ENCODE measurements around the gene GRIK5. TPM values are rescaled to one million over a fixed set of nuclear protein-coding genes. Genes with fewer than 3 reads are reported as not detected.

The GRIK5 gene
- total RNA-seq, 1 donor from 2014 or later: 9.8 TPM

DNA sequence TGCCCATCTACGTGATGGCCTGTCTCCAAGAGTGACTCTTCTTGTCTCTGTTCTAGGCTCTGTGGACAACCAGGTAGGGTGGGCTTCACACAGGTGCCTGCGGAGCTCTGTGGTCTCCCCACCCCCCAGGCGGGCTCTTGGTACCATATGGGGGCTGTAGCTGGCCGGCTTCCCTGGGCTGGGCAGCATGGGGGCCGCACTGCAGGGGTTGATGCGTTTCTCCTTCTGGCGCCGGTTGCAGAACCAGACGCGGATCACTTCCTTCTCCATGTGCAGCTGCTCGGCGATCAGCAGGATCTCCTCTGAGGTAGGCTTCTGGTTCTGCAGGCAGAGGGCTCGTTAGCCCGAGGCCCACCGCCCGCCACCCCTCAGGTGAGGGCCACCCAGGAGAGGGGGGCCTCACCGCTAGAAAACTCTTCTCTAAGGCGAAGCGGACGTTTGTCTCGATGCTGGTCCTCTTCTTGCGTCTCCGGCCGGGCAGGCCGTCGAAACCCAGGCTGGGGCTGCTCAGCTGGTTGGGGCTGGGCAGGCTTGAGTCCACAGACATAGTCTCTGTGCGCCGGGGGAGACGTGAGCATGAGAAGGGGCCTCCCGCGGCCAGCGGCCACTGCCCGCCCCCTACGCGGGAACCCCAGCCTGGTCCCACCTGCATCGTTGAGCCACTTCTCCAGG is 25.3 kb upstream of the GRIK5 start:
- DNase-seq (ENCODE audit: low spot score): no peak

DNA sequence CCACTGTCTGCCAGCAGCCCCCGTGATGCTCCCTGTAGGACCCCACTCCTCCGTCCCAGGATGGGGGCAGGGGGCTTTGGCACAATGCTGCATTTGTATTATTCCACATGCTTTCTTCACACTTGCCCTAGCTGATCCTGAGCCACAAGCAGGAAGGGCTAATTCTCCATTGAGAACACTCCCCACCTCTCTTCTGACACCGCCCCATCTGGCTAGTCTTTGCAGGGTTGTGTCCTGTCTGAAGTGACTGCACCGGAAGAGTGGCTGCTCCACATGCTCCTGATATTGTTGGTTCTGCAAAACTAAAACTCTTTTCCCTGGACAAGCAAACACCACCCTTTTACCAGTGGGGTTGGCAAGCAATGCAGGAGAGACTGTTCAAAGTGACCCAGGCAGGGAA is 23.9 kb upstream of the GRIK5 start:
- no peak for DNase-seq (ENCODE audit: low spot score)

DNA sequence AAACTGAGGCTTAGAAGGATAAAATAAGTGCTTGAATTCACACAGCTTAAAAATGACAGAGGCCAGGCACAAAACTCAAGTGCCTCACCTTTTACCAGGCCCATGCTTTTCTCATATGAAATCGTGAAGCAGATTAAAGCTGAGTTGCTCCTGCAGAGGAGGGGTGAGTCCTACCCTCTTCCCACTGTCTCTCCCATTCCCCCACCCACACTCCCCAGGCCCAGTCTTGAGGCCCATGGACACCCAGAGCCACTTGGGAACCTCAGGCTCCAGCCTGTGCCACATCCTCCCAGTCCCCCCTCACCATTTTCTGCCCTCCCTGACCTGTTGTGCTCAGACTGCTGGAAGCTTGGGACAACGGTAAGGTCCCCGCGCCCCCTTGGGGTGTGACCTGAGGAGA is 23.5 kb upstream of the GRIK5 start:
- DNase-seq (ENCODE audit: low spot score): no peak

DNA sequence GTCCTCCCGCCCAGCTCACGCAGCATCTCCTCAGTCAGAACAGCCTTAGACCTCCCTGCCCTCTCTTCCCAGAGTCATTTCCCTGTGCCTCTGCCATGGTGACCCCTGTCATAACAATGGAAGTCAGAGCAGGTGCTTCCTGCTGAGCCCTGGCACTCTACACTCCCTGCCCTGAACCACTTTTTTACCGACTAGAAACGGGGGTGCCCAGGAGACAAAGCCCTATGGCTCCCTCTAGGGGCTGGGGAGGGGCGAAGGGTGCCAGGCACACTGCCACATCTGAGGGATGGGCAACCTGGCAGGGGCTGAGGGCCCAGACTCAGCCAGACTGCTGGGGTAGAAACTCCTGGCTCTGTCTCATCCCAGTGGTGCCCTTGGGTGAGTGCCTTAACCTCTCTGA is 22.3 kb upstream of the GRIK5 start:
- no peak for DNase-seq (ENCODE audit: low spot score)

DNA sequence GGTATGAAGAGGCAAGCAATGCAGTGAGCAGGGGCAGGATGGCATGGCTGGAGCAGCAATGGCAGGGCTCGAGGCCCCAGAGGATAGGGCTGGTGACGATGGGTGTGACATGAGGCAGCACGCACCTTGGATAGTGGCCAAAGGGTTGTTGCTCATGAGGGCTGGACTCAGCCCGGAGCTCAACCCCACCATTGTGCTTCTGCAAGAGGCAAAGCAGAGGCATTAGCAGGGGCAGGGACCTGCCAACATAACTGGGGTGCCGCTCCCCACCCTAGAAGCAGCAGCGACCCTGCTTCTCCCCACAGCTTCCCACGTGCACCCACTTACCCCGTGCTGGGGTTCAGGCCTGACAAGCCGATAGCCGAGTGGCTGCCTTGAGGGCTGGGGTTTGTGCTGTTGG is 21.7 kb upstream of the GRIK5 start:
- no peak for DNase-seq (ENCODE audit: low spot score)

DNA sequence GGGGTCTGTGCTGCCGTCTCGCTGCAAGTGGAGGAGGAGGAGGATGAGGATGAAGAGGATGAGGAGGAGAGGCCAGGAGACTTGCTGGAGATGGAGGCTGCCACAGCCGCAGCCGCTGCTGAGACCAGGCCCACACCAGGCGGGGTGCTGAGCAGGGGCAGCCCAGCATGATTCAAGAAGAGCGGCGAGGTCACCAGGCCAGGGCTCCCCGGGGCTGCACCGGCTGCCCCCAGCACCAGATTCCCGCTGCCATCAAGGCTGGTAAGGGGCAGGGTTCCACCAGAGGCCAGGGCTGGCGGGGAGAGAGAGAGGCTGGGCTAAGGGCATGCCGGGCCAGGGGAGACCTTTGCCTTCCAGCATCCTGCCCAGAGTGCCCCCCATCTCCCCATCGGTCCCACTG is 21.3 kb upstream of the GRIK5 start:
- DNase-seq (ENCODE audit: low spot score): no peak

DNA sequence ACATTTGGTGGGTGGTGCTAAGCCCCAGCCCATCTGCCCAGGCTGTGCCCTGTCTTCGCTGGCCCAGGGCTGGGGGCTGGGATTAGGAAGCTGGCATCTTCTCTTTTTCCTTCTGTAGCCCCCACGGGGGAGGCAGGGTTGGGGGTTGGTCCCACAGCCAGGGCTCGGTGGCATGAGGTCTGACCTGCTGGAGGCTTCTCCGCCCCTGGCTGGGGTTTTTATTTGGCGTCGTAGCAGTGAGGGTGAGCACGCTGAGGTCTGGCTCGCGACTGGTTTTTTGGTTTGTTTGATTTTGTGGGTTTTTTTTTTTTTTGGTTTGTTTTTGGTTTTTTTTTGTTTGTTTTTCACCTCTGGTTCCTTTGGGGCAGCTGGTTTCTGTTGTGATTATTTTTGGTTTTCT is 20.7 kb upstream of the GRIK5 start:
- DNase-seq (ENCODE audit: low spot score): no peak

DNA sequence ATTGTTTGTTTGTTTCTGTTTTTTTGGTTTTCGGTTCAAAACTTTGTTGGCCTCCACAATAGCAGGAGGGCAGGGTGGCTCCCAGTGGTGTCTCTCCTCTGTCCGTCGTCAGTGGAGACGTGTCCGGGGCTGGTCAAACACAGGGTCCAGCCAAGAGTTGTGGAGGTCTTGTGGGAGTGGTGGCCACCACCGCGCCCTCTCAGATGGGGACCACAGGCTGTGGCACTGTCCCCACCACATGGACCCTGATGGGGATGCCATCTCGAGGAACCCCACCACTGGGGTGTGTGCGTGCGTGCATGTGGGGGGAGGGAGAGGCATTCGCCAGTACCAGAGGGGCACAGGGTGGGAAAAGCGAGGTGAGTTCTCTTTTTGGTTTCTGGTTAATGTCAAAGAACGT is 19.8 kb upstream of the GRIK5 start:
- DNase-seq (ENCODE audit: low spot score): no peak

DNA sequence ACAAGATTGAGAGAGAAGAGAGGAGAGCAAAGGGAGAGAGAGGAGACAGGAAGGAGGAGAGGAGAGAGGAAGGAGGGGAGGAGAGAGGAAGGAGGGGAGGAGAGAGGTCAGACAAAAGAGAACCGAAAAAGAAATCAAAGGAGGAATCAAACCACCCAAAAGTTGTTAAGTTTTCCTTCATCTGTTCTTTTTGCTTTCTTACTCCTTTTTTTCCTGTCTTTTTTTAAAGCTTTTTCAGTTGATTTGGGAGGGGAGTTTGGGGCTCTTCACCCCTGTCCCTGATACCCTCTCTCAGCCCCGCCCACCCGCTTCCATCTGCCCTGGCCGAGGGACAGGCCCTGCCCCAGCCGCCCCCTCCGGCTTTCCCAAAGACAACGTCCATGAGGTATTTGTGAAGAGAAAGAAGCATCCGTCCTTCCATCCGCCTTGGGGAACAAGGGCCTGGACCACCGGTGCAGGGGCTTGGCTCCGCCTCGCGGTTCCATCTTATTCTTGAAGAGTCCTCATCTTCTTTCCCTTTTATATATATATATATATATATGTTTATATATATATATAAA is 19.3 kb upstream of the GRIK5 start:
- DNase-seq (ENCODE audit: low spot score): no peak

DNA sequence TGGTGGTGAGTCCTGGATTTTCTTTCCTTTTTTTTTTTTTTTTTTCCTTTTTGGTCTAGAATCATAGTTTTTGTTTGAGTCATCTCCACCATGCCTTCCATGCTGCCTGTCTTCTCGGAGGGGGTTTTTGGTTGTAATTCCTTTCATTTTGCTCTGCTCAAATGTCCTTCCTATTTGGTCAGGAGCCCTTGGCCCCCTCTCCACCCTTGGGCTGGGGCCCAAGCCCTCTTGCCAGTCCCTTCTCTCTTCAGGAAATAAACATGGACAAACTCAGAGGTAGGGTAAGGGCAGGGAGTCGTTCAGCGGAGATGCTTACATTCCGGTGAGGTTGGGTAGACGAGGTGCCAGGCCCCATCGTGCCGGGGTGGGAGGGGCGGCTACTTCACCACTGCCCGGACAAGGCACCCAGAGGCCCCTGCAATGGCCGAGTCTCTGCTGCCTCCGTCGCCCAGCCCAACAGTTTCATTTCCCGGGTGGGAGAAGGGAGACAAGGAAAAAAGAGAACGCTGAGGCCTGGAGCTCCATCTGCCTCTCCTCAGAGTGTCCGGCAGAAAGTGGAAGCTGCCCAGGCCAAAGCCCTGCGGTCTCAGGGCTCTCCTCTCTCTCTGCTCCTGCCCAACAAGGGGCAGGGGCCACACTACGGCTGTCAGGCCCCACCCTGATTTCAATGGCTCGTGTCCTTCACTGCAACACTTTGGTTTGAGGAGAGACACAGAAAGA is 18.6 kb upstream of the GRIK5 start:
- DNase-seq (ENCODE audit: low spot score): no peak

DNA sequence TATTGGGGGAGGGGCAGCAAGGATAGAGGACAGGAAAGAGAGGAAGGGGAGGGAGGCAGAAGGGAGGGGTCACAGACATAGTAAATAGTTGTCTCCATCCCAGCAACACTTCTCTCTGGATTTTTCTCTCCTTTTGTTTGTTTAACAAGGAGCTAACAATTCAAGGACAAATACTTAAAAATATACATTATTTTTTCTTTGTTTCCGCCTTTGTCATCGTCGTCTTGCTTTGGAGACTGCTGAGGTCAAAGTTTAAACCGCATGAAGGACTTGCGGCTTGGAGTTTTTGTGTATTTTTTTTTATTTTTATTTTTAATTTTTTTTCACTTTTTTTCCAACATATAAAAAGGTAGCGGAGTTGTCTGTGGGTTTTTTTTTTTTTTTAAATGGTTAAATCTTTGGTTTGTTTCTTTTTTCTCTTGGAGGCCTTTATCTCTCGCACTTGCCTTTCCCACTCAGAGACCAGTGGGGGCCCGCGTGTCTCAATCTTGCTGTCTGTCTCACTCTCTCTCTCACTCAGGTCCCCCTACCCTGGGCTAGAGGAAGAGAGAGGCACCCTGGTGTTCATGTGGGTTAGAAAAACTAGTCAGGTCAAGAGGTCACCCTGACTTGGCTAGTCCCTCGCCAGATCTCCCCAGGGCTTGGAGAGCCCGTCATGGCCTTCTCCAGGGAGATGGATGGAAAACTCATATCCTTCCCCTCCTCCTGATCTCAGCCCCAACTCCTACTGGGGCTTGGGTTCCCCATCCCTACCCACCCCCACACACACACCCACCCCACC is 17.0 kb upstream of the GRIK5 start:
- DNase-seq (ENCODE audit: low spot score): no peak

DNA sequence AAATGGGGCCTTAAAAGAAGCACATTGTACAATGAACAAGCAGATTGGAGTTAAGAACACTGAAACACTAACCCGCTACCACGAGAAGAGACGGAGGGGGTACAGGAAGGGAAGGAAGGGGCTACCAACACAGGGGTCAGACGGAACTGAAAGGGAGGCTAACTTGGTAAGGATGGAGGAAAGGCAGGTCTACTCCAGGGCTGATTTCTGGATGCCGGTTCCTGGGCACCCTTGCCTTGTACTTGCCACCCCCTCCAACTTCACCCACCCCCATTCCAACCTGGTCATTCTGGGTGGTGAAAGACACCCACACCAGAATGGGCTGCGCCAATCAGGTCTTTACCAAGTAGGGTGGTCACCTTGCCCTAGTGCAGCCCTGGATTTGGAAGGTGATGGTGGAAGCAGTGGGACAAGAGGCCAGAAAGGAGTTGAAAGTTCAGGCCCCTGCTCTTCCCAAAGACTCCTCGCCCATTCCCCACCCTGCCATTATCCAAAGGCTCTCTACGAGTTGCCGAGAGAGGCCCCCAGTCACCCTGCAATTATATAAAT is 16.3 kb upstream of the GRIK5 start:
- no peak for DNase-seq (ENCODE audit: low spot score)

DNA sequence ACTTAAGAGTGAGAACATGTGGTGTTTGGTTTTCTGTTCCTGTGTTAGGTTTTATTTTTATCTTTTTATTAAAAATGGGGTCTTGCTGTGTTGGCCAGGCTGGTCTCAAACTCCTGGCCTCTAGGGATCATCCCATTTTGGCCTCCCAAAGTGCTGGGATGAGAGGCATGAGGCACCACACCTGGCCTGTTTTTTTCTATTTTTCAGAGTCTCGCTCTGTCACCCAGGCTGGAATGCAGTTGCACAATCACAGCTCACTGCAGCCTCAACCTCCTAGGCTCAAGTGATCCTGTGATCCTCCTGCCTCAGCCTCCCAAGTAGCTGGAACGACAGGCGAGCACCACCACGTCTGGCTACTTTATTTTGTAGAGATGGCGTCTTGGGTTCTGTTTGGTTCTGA is 13.5 kb upstream of the GRIK5 start:
- DNase-seq (ENCODE audit: low spot score): no peak

DNA sequence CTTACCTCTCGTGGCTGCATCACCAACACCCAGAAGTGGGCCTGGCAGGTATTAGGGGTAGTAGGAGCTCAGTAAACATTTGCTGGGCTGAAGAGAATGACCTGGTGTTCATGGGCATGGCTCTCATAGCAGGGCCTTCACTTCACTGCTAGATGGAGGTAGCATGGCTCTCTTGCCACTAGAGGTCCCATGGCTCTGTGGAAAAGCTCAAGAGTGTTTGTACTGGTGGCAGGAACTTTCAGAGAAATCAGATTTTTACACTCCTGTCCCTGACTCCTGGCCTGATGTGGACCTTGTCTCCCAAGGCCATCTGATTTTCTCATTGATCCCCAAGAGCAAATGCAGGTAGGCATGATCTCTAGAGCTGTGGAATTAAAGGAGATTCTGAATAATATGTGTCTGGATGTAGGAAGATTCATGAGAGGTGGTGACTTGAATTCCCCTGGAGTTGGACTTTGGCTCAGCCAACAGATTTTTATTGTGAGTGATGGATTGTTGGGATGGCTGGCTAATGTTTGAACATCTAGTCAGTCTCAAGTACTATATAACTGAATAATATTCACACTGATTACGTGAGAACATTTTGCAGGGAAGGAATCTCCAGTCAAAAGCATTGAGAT is 11.7 kb upstream of the GRIK5 start:
- DNase-seq (ENCODE audit: low spot score): no peak

DNA sequence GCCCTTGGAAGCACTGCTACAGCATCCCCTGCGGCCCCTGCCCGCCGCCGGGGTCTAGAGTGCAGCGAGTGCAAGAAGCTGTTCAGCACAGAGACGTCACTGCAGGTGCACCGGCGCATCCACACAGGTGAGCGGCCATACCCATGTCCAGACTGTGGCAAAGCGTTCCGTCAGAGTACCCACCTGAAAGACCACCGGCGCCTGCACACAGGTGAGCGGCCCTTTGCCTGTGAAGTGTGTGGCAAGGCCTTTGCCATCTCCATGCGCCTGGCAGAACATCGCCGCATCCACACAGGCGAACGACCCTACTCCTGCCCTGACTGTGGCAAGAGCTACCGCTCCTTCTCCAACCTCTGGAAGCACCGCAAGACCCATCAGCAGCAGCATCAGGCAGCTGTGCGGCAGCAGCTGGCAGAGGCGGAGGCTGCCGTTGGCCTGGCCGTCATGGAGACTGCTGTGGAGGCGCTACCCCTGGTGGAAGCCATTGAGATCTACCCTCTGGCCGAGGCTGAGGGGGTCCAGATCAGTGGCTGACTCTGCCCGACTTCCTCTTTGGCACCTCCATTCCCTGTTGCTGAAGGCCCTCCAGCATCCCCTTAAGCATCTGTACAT is 10.9 kb upstream of the GRIK5 start:
- DNase-seq (ENCODE audit: low spot score): no peak

DNA sequence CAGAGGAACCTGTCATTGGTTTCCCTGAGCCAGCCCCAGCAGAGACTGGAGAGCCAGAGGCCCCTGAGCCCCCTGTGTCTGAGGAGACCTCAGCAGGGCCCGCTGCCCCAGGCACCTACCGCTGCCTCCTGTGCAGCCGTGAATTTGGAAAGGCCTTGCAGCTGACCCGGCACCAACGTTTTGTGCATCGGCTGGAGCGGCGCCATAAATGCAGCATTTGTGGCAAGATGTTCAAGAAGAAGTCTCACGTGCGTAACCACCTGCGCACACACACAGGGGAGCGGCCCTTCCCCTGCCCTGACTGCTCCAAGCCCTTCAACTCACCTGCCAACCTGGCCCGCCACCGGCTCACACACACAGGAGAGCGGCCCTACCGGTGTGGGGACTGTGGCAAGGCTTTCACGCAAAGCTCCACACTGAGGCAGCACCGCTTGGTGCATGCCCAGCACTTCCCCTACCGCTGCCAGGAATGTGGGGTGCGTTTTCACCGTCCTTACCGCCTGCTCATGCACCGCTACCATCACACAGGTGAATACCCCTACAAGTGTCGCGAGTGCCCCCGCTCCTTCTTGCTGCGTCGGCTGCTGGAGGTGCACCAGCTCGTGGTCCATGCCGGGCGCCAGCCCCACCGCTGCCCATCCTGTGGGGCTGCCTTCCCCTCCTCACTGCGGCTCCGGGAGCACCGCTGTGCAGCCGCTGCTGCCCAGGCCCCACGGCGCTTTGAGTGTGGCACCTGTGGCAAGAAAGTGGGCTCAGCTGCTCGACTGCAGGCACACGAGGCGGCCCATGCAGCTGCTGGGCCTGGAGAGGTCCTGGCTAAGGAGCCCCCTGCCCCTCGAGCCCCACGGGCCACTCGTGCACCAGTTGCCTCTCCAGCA is 10.1 kb upstream of the GRIK5 start:
- no peak for DNase-seq (ENCODE audit: low spot score)

DNA sequence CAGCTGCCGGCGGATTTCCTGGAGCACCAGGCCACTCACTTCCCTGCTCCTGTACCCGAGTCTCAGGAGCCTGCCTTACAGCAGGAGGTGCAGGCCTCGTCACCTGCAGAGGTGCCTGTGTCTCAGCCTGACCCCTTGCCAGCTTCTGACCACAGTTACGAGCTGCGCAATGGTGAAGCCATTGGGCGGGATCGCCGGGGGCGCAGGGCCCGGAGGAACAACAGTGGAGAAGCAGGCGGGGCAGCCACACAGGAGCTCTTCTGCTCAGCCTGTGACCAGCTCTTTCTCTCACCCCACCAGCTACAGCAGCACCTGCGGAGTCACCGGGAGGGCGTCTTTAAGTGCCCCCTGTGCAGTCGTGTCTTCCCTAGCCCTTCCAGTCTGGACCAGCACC is 9.3 kb upstream of the GRIK5 start:
- no peak for DNase-seq (ENCODE audit: low spot score)

DNA sequence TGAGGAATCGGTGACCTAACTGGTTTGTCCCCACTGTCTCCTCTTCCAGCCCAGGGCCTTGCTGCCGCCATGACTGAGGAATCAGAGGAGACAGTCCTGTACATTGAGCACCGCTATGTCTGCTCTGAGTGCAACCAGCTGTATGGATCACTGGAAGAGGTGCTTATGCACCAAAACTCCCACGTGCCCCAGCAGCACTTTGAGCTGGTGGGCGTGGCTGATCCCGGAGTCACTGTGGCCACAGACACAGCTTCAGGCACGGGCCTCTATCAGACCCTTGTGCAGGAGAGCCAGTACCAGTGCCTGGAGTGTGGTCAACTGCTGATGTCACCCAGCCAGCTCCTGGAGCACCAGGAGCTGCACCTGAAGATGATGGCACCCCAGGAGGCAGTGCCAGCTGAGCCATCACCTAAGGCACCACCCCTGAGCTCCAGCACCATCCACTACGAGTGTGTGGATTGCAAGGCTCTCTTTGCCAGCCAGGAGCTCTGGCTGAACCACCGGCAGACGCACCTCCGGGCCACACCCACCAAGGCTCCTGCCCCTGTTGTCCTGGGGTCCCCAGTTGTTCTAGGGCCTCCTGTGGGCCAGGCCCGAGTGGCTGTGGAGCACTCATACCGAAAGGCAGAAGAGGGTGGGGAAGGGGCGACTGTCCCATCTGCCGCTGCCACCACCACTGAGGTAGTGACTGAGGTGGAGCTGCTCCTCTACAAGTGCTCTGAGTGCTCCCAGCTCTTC is 8.7 kb upstream of the GRIK5 start:
- no peak for DNase-seq (ENCODE audit: low spot score)

DNA sequence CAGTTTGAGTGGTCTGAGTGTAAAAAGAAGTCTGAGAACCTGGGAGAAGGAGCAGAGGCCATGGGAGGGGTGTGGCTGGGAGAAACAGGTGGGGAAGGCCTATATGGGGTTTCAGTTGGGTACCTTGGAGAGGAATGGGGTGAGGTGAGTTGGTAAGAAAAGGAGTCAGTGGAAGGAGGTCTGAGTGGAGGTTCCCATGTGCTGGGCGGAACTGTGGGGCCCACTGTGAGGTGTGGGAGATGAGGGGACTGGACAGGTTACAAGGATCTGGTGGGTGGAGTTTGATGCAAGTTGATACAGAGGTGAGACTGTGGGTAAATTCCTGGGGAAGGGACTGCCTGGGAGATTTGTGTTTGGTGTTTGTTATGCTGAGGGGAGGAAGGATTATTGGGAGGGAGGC is 8.1 kb upstream of the GRIK5 start:
- DNase-seq (ENCODE audit: low spot score): no peak
